Fibroblast of lung (primary cell): ENCODE results near the gene LCE5A.
A peak's percentile ranks its signal among the peaks of the same experiment; 100 is the strongest.

ENCODE experiments used
- EZH2 ChIP-seq: IDR thresholded peaks from 2 replicates; pipeline ENCODE4 v1.5.1; 2012; ENCODE audit warnings: low read length, control low read depth, mild to moderate bottlenecking; ENCODE audit errors: missing control alignments
- TF ChIP-seq, protein P1 (sequence below), 2 donors: IDR thresholded peaks in 1 of 2; conservative IDR thresholded peaks in 1 of 2; 1 replicate in 1 of 2; 2 replicates in 1 of 2; pipeline ENCODE4 v1.5.1; 2011 to 2012; ENCODE audit warnings: low read length in 2 of 2, control low read depth in 1 of 2, inconsistent platforms in 1 of 2, low read depth in 1 of 2, mild to moderate bottlenecking in 1 of 2

DNA sequence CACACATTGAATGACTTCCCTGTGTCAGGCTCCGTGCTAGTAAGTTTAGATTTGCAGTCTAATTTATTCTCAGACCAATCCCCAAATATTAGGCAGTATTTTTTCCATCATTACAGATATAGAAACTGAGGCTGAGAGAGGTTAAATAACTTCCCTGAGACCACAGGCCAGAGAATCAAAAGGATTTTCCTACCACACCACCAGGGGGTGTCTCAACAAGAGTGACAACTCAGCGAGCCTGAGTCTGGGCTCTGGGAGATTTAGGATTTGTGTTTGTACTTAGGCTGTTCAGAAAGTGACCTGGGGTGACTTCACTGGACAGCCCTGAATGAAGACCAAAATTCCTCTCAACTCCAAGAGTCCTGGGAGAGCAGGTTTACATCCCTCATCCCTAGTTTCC, 13.3 kb upstream of the LCE5A start:
- TF ChIP-seq, protein P1, sequence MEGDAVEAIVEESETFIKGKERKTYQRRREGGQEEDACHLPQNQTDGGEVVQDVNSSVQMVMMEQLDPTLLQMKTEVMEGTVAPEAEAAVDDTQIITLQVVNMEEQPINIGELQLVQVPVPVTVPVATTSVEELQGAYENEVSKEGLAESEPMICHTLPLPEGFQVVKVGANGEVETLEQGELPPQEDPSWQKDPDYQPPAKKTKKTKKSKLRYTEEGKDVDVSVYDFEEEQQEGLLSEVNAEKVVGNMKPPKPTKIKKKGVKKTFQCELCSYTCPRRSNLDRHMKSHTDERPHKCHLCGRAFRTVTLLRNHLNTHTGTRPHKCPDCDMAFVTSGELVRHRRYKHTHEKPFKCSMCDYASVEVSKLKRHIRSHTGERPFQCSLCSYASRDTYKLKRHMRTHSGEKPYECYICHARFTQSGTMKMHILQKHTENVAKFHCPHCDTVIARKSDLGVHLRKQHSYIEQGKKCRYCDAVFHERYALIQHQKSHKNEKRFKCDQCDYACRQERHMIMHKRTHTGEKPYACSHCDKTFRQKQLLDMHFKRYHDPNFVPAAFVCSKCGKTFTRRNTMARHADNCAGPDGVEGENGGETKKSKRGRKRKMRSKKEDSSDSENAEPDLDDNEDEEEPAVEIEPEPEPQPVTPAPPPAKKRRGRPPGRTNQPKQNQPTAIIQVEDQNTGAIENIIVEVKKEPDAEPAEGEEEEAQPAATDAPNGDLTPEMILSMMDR (conservative IDR thresholded peaks at IDR 0.05 in 1 of 2, IDR thresholded peaks at IDR 0.05 in 1 of 2; ENCODE audit: low read depth in 1 of 2, low read length in 2 of 2) = peak in 1 of 2 donors; percentile 29
- TF ChIP-seq EZH2 = no peak
